Measurements from ENCODE around the gene KLF16. TPM values are rescaled to one million over a fixed set of nuclear protein-coding genes. Genes with fewer than 3 reads are reported as not detected.

The KLF16 gene
- total RNA-seq, 1 donor from 2014 or later, result 7.6 TPM

DNA sequence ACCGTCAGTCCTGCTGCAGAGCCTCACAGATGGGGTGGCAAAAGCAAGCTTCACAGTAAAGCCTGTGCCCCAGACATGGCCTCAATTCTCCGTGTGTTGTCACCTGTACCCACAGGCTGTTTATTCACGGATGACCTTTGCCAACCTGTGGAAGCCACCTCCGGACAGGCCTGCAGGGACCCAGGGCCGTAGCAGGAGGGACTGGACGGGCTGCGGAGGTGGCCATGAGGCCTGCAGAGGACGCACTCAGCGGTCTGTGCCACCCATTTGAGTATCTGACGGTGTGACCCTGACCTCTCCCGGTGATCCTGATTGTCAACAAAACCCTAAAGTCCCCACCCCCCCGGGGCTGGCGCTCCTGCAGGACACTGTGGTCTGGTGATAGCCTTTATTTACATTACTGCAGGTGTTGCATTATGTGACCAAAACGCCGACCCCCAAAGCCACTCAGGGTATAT is 7.8 kb upstream of the KLF16 start:
- no peak for DNase-seq (ENCODE audit: extremely low spot score in 2 of 2)
- Histone ChIP-seq H3K36me3 (no peaks in the 10 kb centered on the region), H3K27ac (no peak overlapping the region), H3K4me3 (no peak overlapping the region), H3K27me3 (no peaks in the 10 kb centered on the region), H3K4me1 (peaks cover 43% of the 10 kb centered on the region), H3K9me3 (no peaks in the 10 kb centered on the region)
- TF ChIP-seq, protein P1, sequence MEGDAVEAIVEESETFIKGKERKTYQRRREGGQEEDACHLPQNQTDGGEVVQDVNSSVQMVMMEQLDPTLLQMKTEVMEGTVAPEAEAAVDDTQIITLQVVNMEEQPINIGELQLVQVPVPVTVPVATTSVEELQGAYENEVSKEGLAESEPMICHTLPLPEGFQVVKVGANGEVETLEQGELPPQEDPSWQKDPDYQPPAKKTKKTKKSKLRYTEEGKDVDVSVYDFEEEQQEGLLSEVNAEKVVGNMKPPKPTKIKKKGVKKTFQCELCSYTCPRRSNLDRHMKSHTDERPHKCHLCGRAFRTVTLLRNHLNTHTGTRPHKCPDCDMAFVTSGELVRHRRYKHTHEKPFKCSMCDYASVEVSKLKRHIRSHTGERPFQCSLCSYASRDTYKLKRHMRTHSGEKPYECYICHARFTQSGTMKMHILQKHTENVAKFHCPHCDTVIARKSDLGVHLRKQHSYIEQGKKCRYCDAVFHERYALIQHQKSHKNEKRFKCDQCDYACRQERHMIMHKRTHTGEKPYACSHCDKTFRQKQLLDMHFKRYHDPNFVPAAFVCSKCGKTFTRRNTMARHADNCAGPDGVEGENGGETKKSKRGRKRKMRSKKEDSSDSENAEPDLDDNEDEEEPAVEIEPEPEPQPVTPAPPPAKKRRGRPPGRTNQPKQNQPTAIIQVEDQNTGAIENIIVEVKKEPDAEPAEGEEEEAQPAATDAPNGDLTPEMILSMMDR (IDR thresholded peaks at IDR 0.05), result no peak
- TF ChIP-seq POLR2AphosphoS5 (IDR thresholded peaks at IDR 0.05; ENCODE audit: insufficient read depth in 1 of 2, low read depth in 1 of 2) (no peak), POLR2A (IDR thresholded peaks at IDR 0.05) (no peak)
- intact Hi-C loops (cut with DNase I), result loop anchor here (10.0 kb wide), 1 partner anchor 144 kb away; the partner anchor contains the start of gene BTBD2

DNA sequence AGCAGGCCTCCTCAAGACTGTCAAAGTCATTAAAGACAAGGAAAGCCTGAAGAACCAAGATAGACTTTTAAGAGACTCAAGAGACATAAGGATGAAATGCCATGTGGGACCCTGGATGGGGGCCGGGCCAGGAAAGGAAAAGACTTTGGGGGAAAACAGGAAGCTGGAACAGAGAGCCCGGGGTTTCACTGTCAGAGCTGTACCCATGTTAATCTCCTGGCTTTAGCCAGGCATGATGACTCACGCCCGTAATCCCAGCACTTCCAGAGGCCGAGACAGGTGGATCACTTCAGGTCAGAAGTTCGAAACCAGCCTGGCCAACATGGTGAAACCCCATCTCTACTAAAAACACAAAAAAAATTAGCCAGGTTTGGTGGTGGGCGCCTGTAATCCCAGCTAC is 5.6 kb upstream of the KLF16 start:
- TF ChIP-seq, protein P1 (IDR thresholded peaks at IDR 0.05), result no peak
- no peak for TF ChIP-seq POLR2AphosphoS5 (IDR thresholded peaks at IDR 0.05; ENCODE audit: insufficient read depth in 1 of 2, low read depth in 1 of 2)
- no peak for TF ChIP-seq POLR2A (IDR thresholded peaks at IDR 0.05)
- peaks cover 35% of the 10 kb centered on the region for H3K4me1 ChIP-seq

DNA sequence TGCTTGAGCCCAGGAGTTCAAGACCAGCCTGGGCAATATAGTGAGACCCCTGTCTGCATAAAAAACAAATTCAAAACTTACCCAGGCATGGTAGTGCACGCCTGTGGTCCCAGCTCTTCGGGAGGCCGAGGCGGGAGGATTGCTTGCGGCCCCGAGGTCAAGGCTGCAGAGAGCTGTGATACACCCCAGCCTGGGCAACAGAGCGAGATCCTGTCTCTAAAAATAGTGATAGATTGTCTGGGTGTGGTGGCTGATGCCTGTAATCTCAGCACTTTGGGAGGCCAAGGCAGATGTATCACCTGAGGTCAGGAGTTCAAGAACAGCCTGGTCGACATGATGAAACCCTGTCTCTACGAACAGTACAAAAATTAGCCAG is 4.0 kb upstream of the KLF16 start:
- Histone ChIP-seq H3K4me1 (peaks cover 21% of the 10 kb centered on the region), H3K9me3 (no peaks in the 10 kb centered on the region), H3K4me3 (no peak overlapping the region), H3K27ac (no peak overlapping the region), H3K36me3 (no peaks in the 10 kb centered on the region), H3K27me3 (no peaks in the 10 kb centered on the region)
- TF ChIP-seq POLR2A (IDR thresholded peaks at IDR 0.05) (no peak), POLR2AphosphoS5 (IDR thresholded peaks at IDR 0.05; ENCODE audit: insufficient read depth in 1 of 2, low read depth in 1 of 2) (no peak)
- no peak for DNase-seq (ENCODE audit: extremely low spot score in 2 of 2)
- intact Hi-C loops (cut with DNase I), result no loop called here

More for the DNA sequence above, 5.6 kb upstream of the KLF16 start:
- H3K27ac ChIP-seq, result no peak overlapping the region
- no peaks in the 10 kb centered on the region for H3K9me3 ChIP-seq
- intact Hi-C loops (cut with DNase I), result no loop called here
- H3K27me3 ChIP-seq, result no peaks in the 10 kb centered on the region
- no peaks in the 10 kb centered on the region for H3K36me3 ChIP-seq
- no peak overlapping the region for H3K4me3 ChIP-seq
- DNase-seq (ENCODE audit: extremely low spot score in 2 of 2), result no peak

DNA sequence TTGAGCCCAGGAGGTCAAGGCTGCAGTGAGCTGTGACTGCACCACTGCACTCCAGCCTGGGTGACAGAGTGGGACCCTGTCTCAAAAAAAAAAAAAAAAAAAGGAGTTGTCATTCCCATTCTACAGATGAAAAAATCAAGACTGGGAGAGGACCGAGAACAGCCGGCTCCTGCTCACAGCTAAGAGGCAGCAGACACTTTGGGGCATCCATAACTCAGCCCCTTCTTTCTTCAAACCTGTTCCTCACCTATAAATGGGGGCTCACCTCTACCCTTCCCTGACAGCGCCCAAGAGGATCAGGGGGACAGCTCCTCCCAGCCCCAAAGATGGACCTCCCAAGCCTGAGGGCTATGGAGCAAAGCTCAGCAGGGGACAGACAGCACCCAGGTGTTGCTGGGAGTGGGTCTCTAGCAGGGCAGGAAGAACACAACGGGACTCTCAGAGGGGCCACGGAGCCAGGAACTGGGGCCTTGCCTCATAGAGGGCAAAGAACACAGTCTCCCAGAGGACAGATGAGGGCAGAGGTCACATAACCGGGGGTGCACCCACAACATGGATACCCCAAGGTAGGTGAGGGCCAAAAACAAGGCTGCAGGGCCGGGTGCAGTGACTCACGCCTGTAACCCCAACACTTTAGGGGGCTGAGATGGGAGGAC is 3.4 kb upstream of the KLF16 start:
- no peak for DNase-seq (ENCODE audit: extremely low spot score in 2 of 2)
- Histone ChIP-seq H3K27ac (no peak overlapping the region), H3K9me3 (no peaks in the 10 kb centered on the region), H3K36me3 (no peaks in the 10 kb centered on the region), H3K4me3 (no peak overlapping the region), H3K27me3 (no peaks in the 10 kb centered on the region), H3K4me1 (peaks cover 21% of the 10 kb centered on the region)
- TF ChIP-seq, protein P1 (IDR thresholded peaks at IDR 0.05), result no peak
- TF ChIP-seq POLR2AphosphoS5 (IDR thresholded peaks at IDR 0.05; ENCODE audit: insufficient read depth in 1 of 2, low read depth in 1 of 2) (no peak), POLR2A (IDR thresholded peaks at IDR 0.05) (no peak)
- intact Hi-C loops (cut with DNase I), result no loop called here

DNA sequence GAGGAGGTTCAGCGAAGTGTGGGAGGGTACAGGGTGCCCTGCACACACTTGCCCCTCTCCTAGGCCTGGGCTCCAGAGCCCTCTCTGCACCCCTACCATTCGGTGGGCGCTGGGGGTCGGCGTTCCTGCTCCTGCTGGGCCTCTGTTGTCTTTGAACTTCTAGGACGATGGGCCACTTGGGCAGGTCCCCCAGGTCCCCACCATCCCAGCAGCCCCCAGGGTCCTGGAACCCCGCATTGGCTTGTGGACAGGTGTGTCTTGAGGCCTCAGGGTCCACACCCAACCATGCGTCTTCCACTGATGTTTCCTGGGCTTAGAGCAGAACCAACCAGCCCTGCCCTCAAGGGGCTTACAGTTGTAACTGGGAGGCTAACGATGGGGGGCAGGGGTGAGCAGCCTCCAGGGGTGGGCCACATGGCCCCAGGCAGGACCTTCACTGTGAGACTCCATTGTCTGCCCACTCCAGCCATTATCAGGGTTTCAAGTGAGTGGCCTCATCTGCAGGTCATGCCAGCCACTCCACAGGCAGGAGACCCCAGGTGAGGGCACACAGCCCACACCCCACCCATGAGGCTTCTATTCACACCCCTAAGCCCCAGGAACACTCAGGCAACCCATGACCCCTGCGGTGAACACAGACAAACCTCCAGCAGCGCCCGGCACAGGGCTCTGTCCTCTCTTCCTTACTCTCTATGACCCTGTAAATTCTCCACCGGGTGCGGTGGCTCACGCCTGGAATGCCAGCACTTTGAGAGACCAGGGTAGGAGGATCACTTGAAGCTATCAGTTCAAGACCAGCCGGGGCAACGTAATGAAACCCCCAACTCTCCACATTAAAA is 2.0 kb upstream of the KLF16 start:
- TF ChIP-seq, protein P1 (IDR thresholded peaks at IDR 0.05), result no peak
- TF ChIP-seq POLR2AphosphoS5 (IDR thresholded peaks at IDR 0.05; ENCODE audit: insufficient read depth in 1 of 2, low read depth in 1 of 2), result no peak
- no peak for TF ChIP-seq POLR2A (IDR thresholded peaks at IDR 0.05)
- no peaks in the 10 kb centered on the region for H3K27me3 ChIP-seq
- no peaks in the 10 kb centered on the region for H3K36me3 ChIP-seq
- H3K4me1 ChIP-seq, result peaks cover 32% of the 10 kb centered on the region
- intact Hi-C loops (cut with DNase I), result no loop called here
- peak overlapping the region; percentile 73 to 76 for H3K4me3 ChIP-seq
- no peak for DNase-seq (ENCODE audit: extremely low spot score in 2 of 2)
- H3K27ac ChIP-seq, result peak overlapping the region; percentile 82
- H3K9me3 ChIP-seq, result no peaks in the 10 kb centered on the region
